HEK293 (cell line): ENCODE data around the gene HOXB4.

Experiments used
- CTCF ChIA-PET: fragments of 350-600 bp; formaldehyde crosslinking; extraction: SDS; loops from one replicate; lab custom pipeline; 2021; ENCODE audit warnings: antibody characterized with exemption; lab: Yijun Ruan, JAX
- POLR2A ChIA-PET: fragments of 300-600 bp; formaldehyde crosslinking; extraction: SDS; loops from one replicate; lab custom pipeline; 2020; ENCODE audit warnings: antibody characterized with exemption, inconsistent platforms; lab: Yijun Ruan, JAX
- H3K27ac ChIP-seq: fragments of 200-500 bp; sonication (Bioruptor generic); 2 replicates; pipeline ENCODE4 v1.5.1; 2014; ENCODE audit warnings: low read depth, low read length, control low read depth, inconsistent platforms; ENCODE audit errors: extremely low read depth
- H3K36me3 ChIP-seq, 2 experiments: fragments of 200-500 bp in 1 of 2; sonication (Bioruptor generic) in 1 of 2; 1 replicate in 1 of 2; 2 replicates in 1 of 2; pipeline ENCODE4 v1.5.1; 2014 to 2017; ENCODE audit warnings: inconsistent platforms in 2 of 2, low read length in 2 of 2; ENCODE audit not compliant: control insufficient read depth in 2 of 2, insufficient read depth in 1 of 2
- H3K4me1 ChIP-seq: fragments of 200-500 bp; sonication (Bioruptor generic); 2 replicates; pipeline ENCODE4 v1.5.1; 2014; ENCODE audit warnings: mild to moderate bottlenecking, low read length, inconsistent platforms; ENCODE audit not compliant: control insufficient read depth, insufficient read depth
- H3K4me3 ChIP-seq: 2 replicates; pipeline ENCODE4 v1.5.1; 2011; ENCODE audit warnings: low read depth, mild to moderate bottlenecking, control low read depth, low read length, moderate library complexity
- H3K9me3 ChIP-seq: fragments of 200-500 bp; sonication (Bioruptor generic); 2 replicates; pipeline ENCODE4 v1.5.1; 2014; ENCODE audit warnings: low read depth, low read length, inconsistent platforms; ENCODE audit not compliant: control insufficient read depth, insufficient read depth
- FEZF1 ChIP-seq: fragments of 450-650 bp; formaldehyde crosslinking; IDR thresholded peaks from 2 replicates; pipeline ENCODE4 v1.5.1; 2016; ENCODE audit warnings: missing biosample characterization, missing genetic modification characterization
- IKZF3 ChIP-seq: fragments of 450-650 bp; IDR thresholded peaks from 2 replicates; pipeline ENCODE4 v1.5.0; 2018; ENCODE audit warnings: missing biosample characterization, mild to moderate bottlenecking, missing genetic modification characterization, moderate library complexity
- INSM2 ChIP-seq: fragments of 450-650 bp; formaldehyde crosslinking; IDR thresholded peaks from 2 replicates; pipeline ENCODE4 v1.5.1; 2016; ENCODE audit warnings: missing biosample characterization, missing genetic modification characterization
- PATZ1 ChIP-seq: fragments of 450-650 bp; formaldehyde crosslinking; IDR thresholded peaks from 2 replicates; pipeline ENCODE4 v1.5.1; 2016; ENCODE audit warnings: missing biosample characterization, missing genetic modification characterization
- SP2 ChIP-seq: fragments of 450-650 bp; formaldehyde crosslinking; IDR thresholded peaks from 2 replicates; pipeline ENCODE4 v1.5.1; 2016; ENCODE audit warnings: missing biosample characterization, missing genetic modification characterization
- SP3 ChIP-seq: fragments of 450-650 bp; formaldehyde crosslinking; IDR thresholded peaks from 2 replicates; pipeline ENCODE4 v1.5.1; 2016; ENCODE audit warnings: missing biosample characterization, missing genetic modification characterization
- SP7 ChIP-seq: fragments of 450-650 bp; formaldehyde crosslinking; IDR thresholded peaks from 2 replicates; pipeline ENCODE4 v1.5.1; 2016; ENCODE audit warnings: missing biosample characterization, missing genetic modification characterization
- ZBTB10 ChIP-seq: fragments of 450-650 bp; formaldehyde crosslinking; IDR thresholded peaks from 2 replicates; pipeline ENCODE4 v1.5.1; 2016; ENCODE audit warnings: missing biosample characterization, missing genetic modification characterization
- ZBTB20 ChIP-seq: fragments of 450-650 bp; formaldehyde crosslinking; IDR thresholded peaks from 2 replicates; pipeline ENCODE4 v1.5.1; 2016; ENCODE audit warnings: missing biosample characterization, missing genetic modification characterization
- ZFP3 ChIP-seq: fragments of 450-650 bp; formaldehyde crosslinking; IDR thresholded peaks from 2 replicates; pipeline ENCODE4 v1.5.1; 2016; ENCODE audit warnings: low read depth, missing biosample characterization, missing genetic modification characterization
- ZNF121 ChIP-seq: fragments of 450-650 bp; formaldehyde crosslinking; IDR thresholded peaks from 2 replicates; pipeline ENCODE4 v1.5.1; 2016; ENCODE audit warnings: missing biosample characterization, missing genetic modification characterization
- ZNF292 ChIP-seq: fragments of 450-650 bp; formaldehyde crosslinking; IDR thresholded peaks from 2 replicates; pipeline ENCODE4 v1.5.1; 2016; ENCODE audit warnings: low read depth, missing biosample characterization, missing genetic modification characterization, borderline replicate concordance
- ZNF311 ChIP-seq: fragments of 450-650 bp; formaldehyde crosslinking; IDR thresholded peaks from 2 replicates; pipeline ENCODE4 v1.5.1; 2017; ENCODE audit warnings: missing biosample characterization, missing genetic modification characterization, borderline replicate concordance
- ZNF341 ChIP-seq: fragments of 450-650 bp; formaldehyde crosslinking; IDR thresholded peaks from 2 replicates; pipeline ENCODE4; 2016; ENCODE audit warnings: low read depth, missing biosample characterization, missing genetic modification characterization
- ZNF398 ChIP-seq: fragments of 450-650 bp; formaldehyde crosslinking; IDR thresholded peaks from 2 replicates; pipeline ENCODE4 v1.5.1; 2017; ENCODE audit warnings: missing biosample characterization, missing genetic modification characterization
- ZNF776 ChIP-seq: fragments of 450-650 bp; formaldehyde crosslinking; IDR thresholded peaks from 2 replicates; pipeline ENCODE4 v1.5.0; 2017; ENCODE audit warnings: missing biosample characterization, missing genetic modification characterization, borderline replicate concordance
- ZSCAN23 ChIP-seq: fragments of 450-650 bp; formaldehyde crosslinking; IDR thresholded peaks from 2 replicates; pipeline ENCODE4 v1.5.1; 2016; ENCODE audit warnings: missing biosample characterization, missing genetic modification characterization

HOXB4 gene

GRCh38 chr17:48610282-48611211, 32.4 kb upstream of the HOXB4 start, which contains the start of gene HOXB7 (continued):
- TF ChIP-seq SP2 (tag by site-specific recombination), result peak; percentile 44
- TF ChIP-seq INSM2, result peak; percentile 23; the same call in 1 of the 2 replicates
- TF ChIP-seq ZBTB20 (tag by site-specific recombination), result peak; percentile 68
- 0 out of 2 replicates have a peak, but pooled peaks have one; percentile 14 for TF ChIP-seq ZSCAN23 (tag by site-specific recombination)
- no peak for TF ChIP-seq ZFP3 (tag by site-specific recombination)
- no peak for TF ChIP-seq ZNF121 (tag by site-specific recombination)

GRCh38 chr17:48609759-48610281, 31.7 kb upstream of the HOXB4 start:
- H3K4me3 ChIP-seq, result peak overlapping the region; percentile 72
- CTCF ChIA-PET, result interaction anchor here (0.6 to 2.4 kb wide), 12 partner anchors 8 to 922 kb away, joined by 3 to 12 read pairs (median 4); partner anchors contain the start of gene SCRN2
- POLR2A ChIA-PET, result interaction anchor here (0.6 to 2.4 kb wide), 12 partner anchors 8 to 778 kb away, joined by 3 to 15 read pairs (median 4); partner anchors contain the start of genes HOXB9, LRRC46 and MRPL10
- H3K36me3 ChIP-seq, result peaks cover 7 to 15% of the 10 kb centered on the region in 2 experiments
- H3K4me1 ChIP-seq, result peaks cover 31% of the 10 kb centered on the region
- H3K9me3 ChIP-seq, result no peaks in the 10 kb centered on the region
- H3K27ac ChIP-seq, result peak overlapping the region; percentile 94
- TF ChIP-seq ZBTB10 (tag by site-specific recombination), result 0 out of 2 replicates have a peak, but pooled peaks have one; percentile 27
- peak; percentile 61 for TF ChIP-seq ZNF341 (tag by site-specific recombination)
- TF ChIP-seq ZNF776, result no peak
- peak; percentile 14; the same call in 1 of the 2 replicates for TF ChIP-seq PATZ1
- peak; percentile 10; the same call in 1 of the 2 replicates for TF ChIP-seq FEZF1 (tag by site-specific recombination)
- peak; percentile 68; the same call in 1 of the 2 replicates for TF ChIP-seq SP3 (tag by site-specific recombination)
- TF ChIP-seq SP2 (tag by site-specific recombination), result peak; percentile 36
- TF ChIP-seq ZNF398 (tag by site-specific recombination), result peak; percentile 47
- peak; percentile 45 for TF ChIP-seq IKZF3 (tag by site-specific recombination)
- no peak for TF ChIP-seq ZNF292
- no peak for TF ChIP-seq SP7 (tag by site-specific recombination)
- no peak for TF ChIP-seq ZNF311 (tag by site-specific recombination)
